Myocyte (in vitro differentiated cells): ENCODE data around the gene RAB27A. TPM values are rescaled to one million over a fixed set of nuclear protein-coding genes. Genes with fewer than 3 reads are reported as not detected.
"Not testable (repeated sequence)": the region's sequence is repeated elsewhere in the genome, so short reads cannot be mapped to it uniquely, and the experiment has no call there.

Source experiments
- DNase-seq: peaks from one replicate; pipeline ENCODE4 v3.0.0-alpha.2; 2012; ENCODE audit warnings: low read depth
- polyA plus RNA-seq: library from polyadenylated mRNA; unstranded; fragments of >200 nt; gene quantifications from one replicate; pipeline ENCODE4 v1.2.1, GENCODE V29; 2012; ENCODE audit warnings: missing spikeins
- total RNA-seq: library from RNA; depleted of rRNA; stranded (reverse); fragments of >200 nt; gene quantifications from 2 replicates; pipeline ENCODE4 v1.2.3, GENCODE V29; 2014

The RAB27A gene
- 0.94 and 1.9 TPM in 2 replicates for total RNA-seq
- 2.0 TPM for polyA plus RNA-seq

DNA sequence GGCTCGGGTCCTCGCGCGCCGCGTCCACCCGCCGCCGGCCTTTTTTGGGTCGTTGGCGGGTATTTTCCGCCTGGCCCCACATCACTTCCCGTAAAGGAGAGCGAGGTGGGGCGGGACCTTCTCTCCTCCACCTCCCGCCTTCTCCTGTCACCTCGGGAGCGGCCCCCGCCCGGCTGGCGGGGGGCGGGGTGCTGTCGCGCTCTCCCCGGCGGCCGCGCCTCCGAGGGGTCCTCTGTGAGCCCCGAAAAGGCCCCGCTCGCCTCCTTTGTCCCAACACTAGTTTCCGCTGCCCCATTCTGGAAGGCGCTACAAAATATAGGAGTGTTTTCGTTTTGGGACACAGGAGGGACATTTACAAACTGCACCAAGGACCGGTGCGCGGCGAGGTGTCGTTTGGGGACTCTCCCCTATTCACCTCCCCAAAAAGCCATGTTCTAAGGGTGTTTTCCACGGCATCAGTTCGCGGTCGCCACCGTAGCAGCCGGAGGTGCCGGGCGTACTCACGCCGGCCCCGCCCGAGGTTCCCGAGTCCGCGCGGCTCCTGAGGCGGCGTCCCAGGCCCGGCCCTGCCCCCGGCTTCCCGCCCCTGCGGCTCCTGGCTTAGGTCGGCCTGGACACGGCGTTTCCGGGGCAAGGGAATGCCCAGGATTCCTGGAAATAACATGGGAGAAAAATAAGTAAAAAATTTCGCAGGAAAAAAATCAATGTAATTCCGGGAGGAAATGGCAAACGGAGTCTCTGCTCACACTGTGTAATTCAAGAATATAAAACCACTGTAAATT, at the start of gene RAB27A:
Gene RAB27A (minus strand): TSS at position 68 of the 782 bp plus-strand sequence. CDS start 54,879 bp downstream, outside the sequence.
- DNase-seq, result peak; percentile 72

GRCh38 chr15:55337160-55337559, 47.5 kb upstream of the RAB27A start:
- DNase-seq, result no peak

DNA sequence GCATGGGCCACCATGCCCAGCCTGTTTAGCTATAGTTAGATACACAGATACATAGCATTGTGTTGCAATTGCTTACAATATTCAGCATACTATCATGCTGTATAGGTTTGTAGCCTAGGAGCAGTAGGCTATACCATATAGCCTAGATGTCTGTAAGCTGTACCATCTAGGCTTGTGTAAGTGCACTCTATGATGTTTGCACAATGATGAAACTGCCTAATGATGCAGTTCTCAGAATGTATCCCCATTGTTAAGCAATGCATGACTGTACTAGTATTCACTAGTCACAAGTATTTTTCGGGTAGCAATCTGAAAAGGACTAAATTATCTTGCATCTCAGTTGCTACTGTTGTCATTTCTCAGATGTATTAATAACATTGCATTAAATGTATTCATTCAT, 45.4 kb upstream of the RAB27A start:
- no peak for DNase-seq

DNA sequence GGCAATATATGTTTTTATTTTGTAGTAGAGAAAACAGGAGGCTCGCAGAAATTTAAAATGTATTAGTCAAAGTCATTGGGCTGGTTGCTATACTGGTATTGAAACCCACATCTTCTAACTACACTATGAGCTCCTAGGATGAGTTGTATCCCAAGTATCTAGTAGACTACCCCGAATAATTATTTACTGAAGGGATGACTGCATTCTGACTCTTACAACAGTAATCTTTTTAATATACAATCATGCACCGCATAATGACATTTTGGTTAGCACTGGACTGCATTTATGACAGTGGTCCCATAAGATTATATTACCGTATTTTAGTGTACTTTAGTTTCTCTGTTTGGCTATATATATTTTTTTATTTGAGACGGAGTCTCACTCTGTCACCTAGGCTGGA, 44.8 kb upstream of the RAB27A start:
- DNase-seq, result no peak

- DNase-seq, result no peak
Observed at GRCh38 chr15:55327387-55327786, 37.8 kb upstream of the RAB27A start.

DNA sequence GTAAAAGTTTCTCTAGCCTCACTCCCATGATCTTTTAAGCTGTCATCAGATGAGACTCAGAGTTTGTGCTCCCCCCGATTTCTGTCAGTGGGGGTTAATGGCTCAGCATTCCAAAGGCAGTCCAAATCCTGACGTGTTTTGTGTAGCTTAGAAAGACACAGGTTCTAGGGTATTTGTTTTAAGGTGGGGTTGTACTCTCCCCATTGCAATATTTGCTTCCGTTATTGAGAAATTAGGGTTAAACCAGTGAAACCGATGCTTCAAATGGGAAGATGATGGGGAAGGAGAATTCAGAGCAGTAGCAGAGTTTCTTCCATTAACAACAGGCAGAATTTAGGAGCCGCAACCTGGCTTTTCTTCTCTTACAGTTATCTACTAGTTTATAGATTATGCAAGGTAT, 32.9 kb upstream of the RAB27A start:
- no peak for DNase-seq

DNA sequence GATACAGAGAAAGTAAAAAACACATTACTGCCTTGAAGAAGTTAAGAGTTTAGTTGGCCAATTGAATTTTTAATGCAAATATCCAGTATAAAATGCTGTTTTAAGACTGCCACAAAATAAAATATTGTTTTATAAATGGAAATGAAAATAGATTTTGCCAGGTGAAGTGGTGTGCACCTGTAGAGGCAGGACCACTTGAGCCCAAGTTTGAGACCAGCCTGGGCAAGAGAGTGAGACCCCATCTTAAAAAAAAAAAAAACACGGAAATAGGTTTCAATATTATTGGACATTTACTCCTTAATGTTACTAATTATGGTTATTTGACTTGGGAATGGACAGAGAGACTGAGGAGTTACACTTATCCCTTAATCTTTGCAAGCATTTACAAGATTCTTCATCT, 31.4 kb upstream of the RAB27A start:
- DNase-seq, result no peak

- no peak for DNase-seq
Observed at GRCh38 chr15:55320238-55320550, 30.6 kb upstream of the RAB27A start.

DNA sequence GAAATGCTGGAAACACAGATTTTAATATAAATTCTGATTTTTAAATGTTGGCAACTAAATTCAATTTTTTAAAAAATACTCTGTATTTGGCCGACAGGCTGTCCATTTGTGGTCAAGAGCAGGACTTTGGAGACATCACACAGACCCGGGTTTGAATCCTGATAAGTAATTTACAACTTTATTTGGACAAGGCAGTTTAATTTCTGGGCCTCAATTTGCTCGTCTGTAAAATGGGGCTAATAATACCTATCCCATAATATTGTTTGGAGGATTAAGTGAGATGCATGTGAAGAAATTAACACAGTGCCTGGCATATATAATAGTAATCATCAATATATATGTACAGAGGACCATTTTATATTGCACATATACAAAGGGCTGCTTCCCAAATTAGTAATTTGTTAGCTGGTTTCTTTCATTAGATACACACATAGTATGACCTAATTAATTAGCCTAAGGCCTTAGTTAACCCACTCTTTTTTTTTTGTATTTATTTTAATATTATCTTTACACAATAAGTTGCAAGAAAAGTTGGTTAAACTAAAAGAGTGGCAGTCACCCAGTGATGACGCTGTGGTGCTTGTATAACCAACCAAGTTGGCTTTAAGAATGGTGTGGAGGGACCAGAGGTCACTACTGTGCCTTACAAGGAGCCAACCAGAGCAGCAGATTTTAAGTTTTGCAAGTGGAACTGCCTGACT, 30.1 kb upstream of the RAB27A start:
- peak; percentile 50 for DNase-seq

GRCh38 chr15:55318588-55319494, 29.2 kb upstream of the RAB27A start, which contains the start of the genes PIGB and PIGBOS1:
Gene PIGB, plus strand, starts transcription at chr15:55319222. Its CDS starts 29 bp downstream, at chr15:55319251.
Gene PIGBOS1, minus strand, starts transcription at chr15:55319123. Its CDS starts 1,331 bp downstream, at chr15:55317792.
- DNase-seq, result peak; percentile 89

DNA sequence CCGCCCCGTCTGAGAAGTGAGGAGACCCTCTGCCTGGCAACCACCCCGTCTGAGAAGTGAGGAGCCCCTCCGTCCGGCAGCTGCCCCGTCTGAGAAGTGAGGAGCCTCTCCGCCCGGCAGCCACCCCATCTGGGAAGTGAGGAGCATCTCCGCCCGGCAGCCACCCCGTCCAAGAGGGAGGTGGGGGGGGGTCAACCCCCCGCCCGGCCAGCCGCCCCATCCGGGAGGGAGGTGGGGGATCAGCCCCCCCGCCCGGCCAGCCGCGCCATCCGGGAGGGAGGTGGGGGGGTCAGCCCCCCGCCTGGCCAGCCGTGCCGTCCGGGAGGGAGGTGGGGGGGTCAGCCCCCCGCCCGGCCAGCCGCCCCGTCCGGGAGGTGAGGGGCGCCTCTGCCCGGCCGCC, 13.2 kb upstream of the RAB27A start:
- DNase-seq, result not testable (repeated sequence)

DNA sequence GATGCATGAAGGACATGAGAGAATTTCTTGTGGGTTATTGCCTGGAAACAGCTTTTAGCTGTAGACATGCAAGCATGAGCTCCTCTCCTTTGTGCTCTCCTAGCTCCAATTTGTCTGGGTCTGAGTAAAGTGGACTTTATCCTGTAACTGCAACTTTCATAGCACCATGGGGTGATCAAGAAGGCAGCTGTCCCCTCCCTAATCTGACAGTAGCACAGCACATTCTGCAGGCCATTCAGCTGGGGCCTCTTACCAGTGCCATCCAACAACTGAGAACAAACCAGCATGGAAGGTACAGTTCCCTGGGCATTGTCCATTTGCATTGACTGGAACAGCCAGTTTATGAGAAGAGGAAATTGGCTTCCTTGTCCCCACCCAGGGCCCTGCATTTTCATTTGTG, 7.7 kb upstream of the RAB27A start:
- no peak for DNase-seq

- DNase-seq, result peak; percentile 81
Observed at GRCh38 chr15:55290528-55291057, 980 bp upstream of the RAB27A start.

DNA sequence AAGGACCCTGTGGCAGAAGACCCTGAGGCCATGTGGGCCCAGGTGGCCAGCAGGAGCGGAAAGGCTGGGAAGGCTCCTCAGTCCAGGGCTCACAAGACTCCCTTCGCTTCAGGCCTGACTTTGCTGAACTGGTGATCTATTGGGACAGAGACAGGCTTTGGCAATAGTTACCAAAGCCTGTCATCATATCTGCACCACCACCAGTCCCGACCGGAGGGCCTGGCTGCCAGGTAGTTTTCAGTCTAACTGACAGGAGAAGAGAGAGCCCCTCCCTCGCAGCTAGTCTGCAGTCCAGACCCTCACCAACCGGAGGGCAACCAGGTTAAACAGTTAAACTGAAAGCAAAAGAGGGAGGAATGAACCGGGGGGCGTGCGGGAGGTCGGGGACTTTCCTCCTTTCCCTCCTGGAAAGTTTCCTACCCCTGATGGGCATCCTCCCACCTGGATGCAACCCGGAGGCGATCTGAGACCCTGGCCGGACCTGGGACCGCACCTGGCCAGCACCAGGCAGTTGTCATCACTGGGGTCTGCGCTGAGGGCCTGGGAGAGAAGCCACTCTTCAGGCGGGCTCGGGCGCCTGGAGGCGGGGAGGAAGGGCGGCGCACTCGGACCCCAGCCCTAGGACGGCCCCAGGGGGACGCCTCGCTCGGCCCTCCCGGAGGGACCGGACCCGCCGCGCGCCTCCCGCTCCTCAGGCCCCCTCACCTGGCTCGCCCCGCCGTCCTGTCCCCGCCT, 435 bp downstream of the RAB27A start:
- no peak for DNase-seq

DNA sequence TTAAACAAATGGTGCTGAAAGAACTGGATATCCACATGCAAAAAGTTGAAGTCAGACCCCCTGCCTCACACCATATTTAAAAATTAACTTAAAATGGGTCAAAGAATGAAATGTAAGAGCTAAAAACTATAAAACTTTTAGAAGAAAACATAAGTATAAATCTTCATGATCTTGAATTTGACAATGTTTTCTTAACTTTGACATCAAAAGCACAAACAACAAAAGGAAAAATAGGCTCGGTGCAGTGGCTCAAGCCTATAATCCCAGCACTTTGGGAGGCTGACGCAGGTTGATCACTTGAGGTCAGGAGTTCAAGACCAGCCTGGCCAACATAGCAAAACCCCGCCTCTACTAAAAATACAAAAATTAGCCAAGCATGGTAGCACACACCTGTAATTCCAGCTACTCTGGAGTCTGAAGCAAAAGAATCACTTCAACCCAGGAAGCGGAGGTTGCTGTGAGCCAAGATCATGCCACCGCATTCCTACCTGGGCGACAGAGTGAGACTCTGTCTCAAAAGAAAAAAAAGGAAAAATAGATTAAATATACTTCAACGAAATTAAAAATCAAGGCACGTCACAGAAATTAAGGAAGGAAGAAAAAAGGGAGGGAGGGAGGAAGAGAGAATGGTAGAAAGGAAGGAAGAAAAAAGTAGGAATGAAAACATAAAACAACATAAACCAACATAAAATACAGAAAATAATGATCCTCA, 1.5 kb downstream of the RAB27A start:
- no peak for DNase-seq

- not testable (repeated sequence) for DNase-seq
Observed at GRCh38 chr15:55286442-55287189, 3.0 kb downstream of the RAB27A start.

DNA sequence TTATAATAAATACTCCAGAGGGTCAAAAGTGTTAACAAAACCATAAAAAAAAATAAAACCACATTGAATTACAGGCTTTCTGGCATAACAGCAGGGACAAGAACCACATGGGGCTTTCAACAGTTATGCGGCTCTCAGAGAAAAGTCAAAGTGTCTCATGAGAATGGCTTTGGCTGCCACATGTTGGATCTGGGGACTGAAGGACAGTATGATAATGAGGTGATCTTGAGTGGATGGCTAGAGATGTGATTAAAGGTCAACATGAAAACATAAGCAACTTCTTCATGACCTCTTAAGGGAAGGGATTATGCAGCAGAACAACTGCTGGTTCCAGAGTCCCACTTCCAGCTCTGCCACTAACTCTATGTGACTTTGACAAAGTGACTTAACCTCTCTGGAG, 5.2 kb downstream of the RAB27A start:
- no peak for DNase-seq

DNA sequence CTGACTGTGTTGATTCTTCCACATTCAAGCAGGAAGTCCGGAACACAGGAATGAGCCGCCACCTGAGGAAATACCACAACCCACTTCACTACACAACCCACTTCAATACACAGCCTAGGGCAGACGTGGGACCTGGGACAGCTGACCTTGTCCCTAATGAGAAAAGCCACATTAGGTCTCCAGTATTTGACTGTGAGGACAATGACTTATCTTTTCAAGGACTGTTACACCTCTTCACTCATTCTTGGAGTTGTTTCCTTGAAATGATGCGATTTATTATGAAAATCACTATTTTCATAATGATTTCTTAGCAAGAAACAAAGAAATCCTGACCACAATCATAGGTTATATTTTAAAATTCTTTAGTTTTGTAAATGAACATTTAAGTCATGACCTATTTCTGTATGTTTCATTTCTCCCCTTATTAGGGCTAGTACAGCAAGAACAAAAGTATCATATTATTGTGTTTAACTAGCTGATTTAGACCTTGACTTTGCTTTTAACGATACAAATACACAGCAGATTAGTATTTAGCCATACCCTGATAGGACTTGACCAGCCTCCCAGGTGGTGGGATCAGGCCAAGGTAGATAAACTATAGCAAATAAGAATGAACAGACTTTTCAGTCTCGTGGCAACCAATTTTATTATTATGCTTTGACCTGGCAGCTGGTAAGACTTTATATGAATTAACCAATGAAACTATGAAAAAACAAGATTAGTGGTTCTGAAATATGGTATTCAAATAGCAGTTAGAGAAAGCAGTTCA, 6.0 kb downstream of the RAB27A start:
- DNase-seq, result no peak
